Lower leg skin (tissue), 3 donors: ENCODE data around the gene CLECL1.

Experiments used
- POLR2A ChIP-seq, 2 donors: fragments of 450-650 bp; IDR thresholded peaks; one replicate each; pipeline ENCODE4 v1.6.1; 2016 to 2017; ENCODE audit warnings: antibody characterized with exemption in 2 of 2, mild to moderate bottlenecking in 1 of 2, moderate library complexity in 1 of 2
- TF ChIP-seq, protein P1 (sequence below), 3 donors: fragments of 450-650 bp; IDR thresholded peaks; one replicate each; pipeline ENCODE4 v1.5.1; 2016; ENCODE audit warnings: antibody characterized with exemption in 3 of 3, mild to moderate bottlenecking in 3 of 3, moderate library complexity in 2 of 3

DNA sequence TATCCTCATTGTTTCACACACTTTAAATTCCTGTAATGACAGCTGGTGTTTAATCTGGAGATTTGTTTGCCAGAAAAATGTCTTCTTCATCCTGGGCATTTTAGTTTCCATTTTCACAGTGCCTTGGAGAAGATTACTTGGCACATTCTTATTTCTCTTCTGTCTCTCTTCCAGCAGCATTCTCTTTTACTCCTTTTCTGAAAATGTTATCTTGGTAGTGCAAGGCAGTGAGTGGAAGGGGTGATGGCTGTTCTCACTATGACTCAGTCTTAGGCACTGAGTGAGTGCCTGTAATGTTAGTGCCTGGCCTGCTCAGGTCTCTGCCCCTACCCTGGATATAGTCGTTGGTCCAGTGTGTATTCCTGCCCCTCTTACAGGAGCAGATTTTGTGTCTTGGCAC is 13.1 kb downstream of the CLECL1 start:
- TF ChIP-seq, protein P1, sequence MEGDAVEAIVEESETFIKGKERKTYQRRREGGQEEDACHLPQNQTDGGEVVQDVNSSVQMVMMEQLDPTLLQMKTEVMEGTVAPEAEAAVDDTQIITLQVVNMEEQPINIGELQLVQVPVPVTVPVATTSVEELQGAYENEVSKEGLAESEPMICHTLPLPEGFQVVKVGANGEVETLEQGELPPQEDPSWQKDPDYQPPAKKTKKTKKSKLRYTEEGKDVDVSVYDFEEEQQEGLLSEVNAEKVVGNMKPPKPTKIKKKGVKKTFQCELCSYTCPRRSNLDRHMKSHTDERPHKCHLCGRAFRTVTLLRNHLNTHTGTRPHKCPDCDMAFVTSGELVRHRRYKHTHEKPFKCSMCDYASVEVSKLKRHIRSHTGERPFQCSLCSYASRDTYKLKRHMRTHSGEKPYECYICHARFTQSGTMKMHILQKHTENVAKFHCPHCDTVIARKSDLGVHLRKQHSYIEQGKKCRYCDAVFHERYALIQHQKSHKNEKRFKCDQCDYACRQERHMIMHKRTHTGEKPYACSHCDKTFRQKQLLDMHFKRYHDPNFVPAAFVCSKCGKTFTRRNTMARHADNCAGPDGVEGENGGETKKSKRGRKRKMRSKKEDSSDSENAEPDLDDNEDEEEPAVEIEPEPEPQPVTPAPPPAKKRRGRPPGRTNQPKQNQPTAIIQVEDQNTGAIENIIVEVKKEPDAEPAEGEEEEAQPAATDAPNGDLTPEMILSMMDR (IDR thresholded peaks at IDR 0.05): no peak
- TF ChIP-seq POLR2A (IDR thresholded peaks at IDR 0.05): no peak
